Lower leg skin (tissue), 4 donors: ENCODE data around the gene MAT1A. TPM values are rescaled to one million over a fixed set of nuclear protein-coding genes. Genes with fewer than 3 reads are reported as not detected.

ENCODE experiments used
- DNase-seq, 2 donors: peaks; one replicate each; pipeline ENCODE4 v3.0.0-alpha.2; 2019; ENCODE audit warnings: low spot score in 2 of 2
- H3K4me3 ChIP-seq: fragments of 200-600 bp; sonication (generic); 2 replicates; pipeline ENCODE4 v1.5.1; 2017; ENCODE audit warnings: mild to moderate bottlenecking, low read depth; ENCODE audit not compliant: poor library complexity, severe bottlenecking
- CTCF ChIP-seq, 3 donors: fragments of 450-650 bp; IDR thresholded peaks; one replicate each; pipeline ENCODE4 v1.5.1; 2016; ENCODE audit warnings: antibody characterized with exemption in 3 of 3, mild to moderate bottlenecking in 3 of 3, moderate library complexity in 2 of 3
- POLR2A ChIP-seq, 2 donors: fragments of 450-650 bp; IDR thresholded peaks; one replicate each; pipeline ENCODE4 v1.6.1; 2016 to 2017; ENCODE audit warnings: antibody characterized with exemption in 2 of 2, mild to moderate bottlenecking in 1 of 2, moderate library complexity in 1 of 2
- WGBS, 2 donors: methylation state at CpG; one replicate each; pipeline ENCODE4 v1.1.5; 2018; 5-methylcytosine and 5-hydroxymethylcytosine counted together
- intact Hi-C: fragments of 100-400 bp; cut with DNase I; formaldehyde crosslinking; loops from one replicate; pipeline ENCODE4 v1.15.0; 2023; ENCODE audit warnings: low total_unique reads
- total RNA-seq, 4 donors: library from RNA; depleted of rRNA; stranded (reverse); fragments of >200 nt; gene quantifications; one replicate each; pipeline ENCODE4 v1.1.0, GENCODE V29; 2016

Gene MAT1A
- total RNA-seq, 4 donors from 2014 or later: 4.6 to 12.1 (median 6.6) TPM

- no peak overlapping the region for H3K4me3 ChIP-seq
- no peak for TF ChIP-seq POLR2A (IDR thresholded peaks at IDR 0.05)
- no peak for TF ChIP-seq CTCF (IDR thresholded peaks at IDR 0.05)
- no peak for DNase-seq
- intact Hi-C loops: no loop called here
- 60 to 83% methylated on average over 1 of the region's 1 CpG for WGBS, 2 donors
These were observed 33.3 kb upstream of the MAT1A start for GRCh38 chr10:80322711-80323110.

GRCh38 chr10:80322158-80322557 is 32.7 kb upstream of the MAT1A start:
- no peak overlapping the region for H3K4me3 ChIP-seq
- no peak for TF ChIP-seq POLR2A (IDR thresholded peaks at IDR 0.05)
- no peak for TF ChIP-seq CTCF (IDR thresholded peaks at IDR 0.05)
- 69 to 75% methylated on average over 2 of the region's 2 CpGs for WGBS, 2 donors
- intact Hi-C loops: no loop called here
- no peak for DNase-seq

GRCh38 chr10:80321183-80321582 is 31.7 kb upstream of the MAT1A start:
- intact Hi-C loops: no loop called here
- H3K4me3 ChIP-seq: no peak overlapping the region
- 94 to 96% methylated on average over 5 of the region's 5 CpGs for WGBS, 2 donors
- DNase-seq: no peak
- TF ChIP-seq POLR2A (IDR thresholded peaks at IDR 0.05) (no peak), CTCF (IDR thresholded peaks at IDR 0.05) (no peak)

GRCh38 chr10:80320377-80320776 is 30.9 kb upstream of the MAT1A start:
- H3K4me3 ChIP-seq: no peak overlapping the region
- TF ChIP-seq CTCF (IDR thresholded peaks at IDR 0.05) (no peak), POLR2A (IDR thresholded peaks at IDR 0.05) (no peak)
- intact Hi-C loops: no loop called here
- no peak for DNase-seq

GRCh38 chr10:80319725-80320290 is 30.4 kb upstream of the MAT1A start:
- DNase-seq: no peak
- no peak for TF ChIP-seq POLR2A (IDR thresholded peaks at IDR 0.05)
- TF ChIP-seq CTCF (IDR thresholded peaks at IDR 0.05): no peak
- intact Hi-C loops: no loop called here
- WGBS, 2 donors: 85 to 92% methylated on average over 2 of the region's 2 CpGs
- no peak overlapping the region for H3K4me3 ChIP-seq

- intact Hi-C loops: no loop called here
- no peak for DNase-seq
- H3K4me3 ChIP-seq: no peak overlapping the region
- WGBS, 2 donors: 90 to 93% methylated on average over 2 of the region's 2 CpGs
- no peak for TF ChIP-seq POLR2A (IDR thresholded peaks at IDR 0.05)
- TF ChIP-seq CTCF (IDR thresholded peaks at IDR 0.05): no peak
These were observed 29.9 kb upstream of the MAT1A start for GRCh38 chr10:80319318-80319717.
